A549 (cell line): Measurements from ENCODE around the gene SETD3. TPM values are rescaled to one million over a fixed set of nuclear protein-coding genes. Genes with fewer than 3 reads are reported as not detected.
A peak's percentile ranks its signal among the peaks of the same experiment; 100 is the strongest.

ENCODE experiments used
- ATAC-seq, 2 experiments: fragments of 200-7000 bp in 1 of 2; fragments of >200 bp in 1 of 2; cut with Nextera tagmentation in 1 of 2; cut with Tn5 transposase in 1 of 2; 3 replicates each; pipeline versions ENCODE4 v1.8.0 to v1.9.1; 2018 to 2020; ENCODE audit warnings: mild to moderate bottlenecking in 1 of 2, moderate library complexity in 1 of 2
- CTCF ChIA-PET: fragments of 300-600 bp; sonication (Branson Sonifier 250); formaldehyde crosslinking; extraction: SDS; loops from one replicate; lab custom pipeline; 2021; ENCODE audit warnings: antibody characterized with exemption, inconsistent platforms; lab: Yijun Ruan, JAX
- POLR2A ChIA-PET: fragments of 350-600 bp; formaldehyde crosslinking; extraction: SDS; loops from one replicate; lab custom pipeline; 2021; ENCODE audit warnings: antibody characterized with exemption, inconsistent platforms; lab: Yijun Ruan, JAX
- DNase-seq, 2 experiments: peaks; one replicate each; pipeline versions ENCODE4 v3.0.0 to v3.0.0-alpha.2; 2011 to 2016; ENCODE audit warnings: low read depth in 1 of 2, low spot score in 1 of 2
- FAIRE-seq: peaks from 2 replicates; lab custom pipeline; 2011; peaks lifted over from hg19 to GRCh38; lab: Jason Lieb, UNC
- H3K27ac ChIP-seq, 2 experiments: fragments of >200 bp; sonication (Bioruptor Twin); formaldehyde crosslinking; 3 replicates each; pipeline ENCODE4 v1.5.1; 2016 to 2017
- H3K4me1 ChIP-seq: fragments of >200 bp; sonication (Bioruptor Twin); formaldehyde crosslinking; 3 replicates; pipeline ENCODE4 v1.6.1; 2016
- H3K4me2 ChIP-seq: fragments of >200 bp; sonication (Bioruptor Twin); formaldehyde crosslinking; 3 replicates; pipeline ENCODE4 v1.6.1; 2016
- H3K4me3 ChIP-seq: fragments of >200 bp; sonication (Bioruptor Twin); formaldehyde crosslinking; 3 replicates; pipeline ENCODE4 v1.5.1; 2016
- H3K9me3 ChIP-seq: fragments of >200 bp; sonication (Bioruptor Twin); formaldehyde crosslinking; 3 replicates; pipeline ENCODE4 v1.6.1; 2016
- BCL3 ChIP-seq: fragments of >200 bp; sonication (Bioruptor Twin); formaldehyde crosslinking; IDR thresholded peaks from 3 replicates; pipeline ENCODE4 v1.6.1; 2016
- CBX2 ChIP-seq: fragments of 200-600 bp; sonication (generic); IDR thresholded peaks from 2 replicates; pipeline ENCODE4 v1.6.1; 2016; ENCODE audit warnings: low read depth, mild to moderate bottlenecking, borderline replicate concordance
- CHD2 ChIP-seq: fragments of 150-350 bp; IDR thresholded peaks from 2 replicates; pipeline ENCODE4 v1.6.1; 2014; ENCODE audit warnings: low read length; ENCODE audit not compliant: partially characterized antibody
- EP300 ChIP-seq, 2 experiments: fragments of >200 bp; sonication (Bioruptor Twin); formaldehyde crosslinking; IDR thresholded peaks; 2 replicates in 1 of 2; 3 replicates in 1 of 2; pipeline ENCODE4 v1.6.1; 2016 to 2017
- FOXS1 ChIP-seq: fragments of 250-450 bp; sonication (Bioruptor Pico); IDR thresholded peaks from 2 replicates; pipeline ENCODE4 v1.5.0; 2020; ENCODE audit warnings: mild to moderate bottlenecking, moderate library complexity
- GATA3 ChIP-seq: IDR thresholded peaks from 2 replicates; pipeline ENCODE4 v1.6.1; 2012; ENCODE audit warnings: borderline replicate concordance
- HOXA7 ChIP-seq: fragments of 250-450 bp; sonication (Bioruptor Pico); IDR thresholded peaks from 2 replicates; pipeline ENCODE4 v1.5.0; 2020; ENCODE audit warnings: mild to moderate bottlenecking, moderate library complexity
- HOXB13 ChIP-seq: fragments of 250-450 bp; sonication (Bioruptor Pico); IDR thresholded peaks from 2 replicates; pipeline ENCODE4 v1.5.0; 2020; ENCODE audit warnings: low read depth, mild to moderate bottlenecking, moderate library complexity
- JUNB ChIP-seq: fragments of >200 bp; sonication (Bioruptor Twin); formaldehyde crosslinking; IDR thresholded peaks from 2 replicates; pipeline ENCODE4 v1.6.1; 2016
- KDM1A ChIP-seq: fragments of 200-600 bp; sonication (generic); IDR thresholded peaks from 2 replicates; pipeline ENCODE4 v1.6.1; 2016; ENCODE audit warnings: low read depth, mild to moderate bottlenecking
- NPAS2 ChIP-seq: fragments of 250-450 bp; sonication (Bioruptor Pico); IDR thresholded peaks from 2 replicates; pipeline ENCODE4 v1.8.0; 2022; ENCODE audit warnings: mild to moderate bottlenecking, moderate library complexity, borderline replicate concordance
- POLR2A ChIP-seq: IDR thresholded peaks from 2 replicates; pipeline ENCODE4 v1.6.1; 2012; ENCODE audit warnings: mild to moderate bottlenecking, low read length
- RAD21 ChIP-seq, 2 experiments: fragments of >200 bp in 1 of 2; sonication (Bioruptor Twin) in 1 of 2; formaldehyde crosslinking in 1 of 2; IDR thresholded peaks in 1 of 2; conservative IDR thresholded peaks in 1 of 2; 2 replicates in 1 of 2; 3 replicates in 1 of 2; pipeline ENCODE4 v1.6.1; 2012 to 2018; ENCODE audit warnings: inconsistent platforms in 1 of 2
- RNF2 ChIP-seq: fragments of 200-600 bp; sonication (generic); IDR thresholded peaks from 2 replicates; pipeline ENCODE4 v1.6.1; 2016; ENCODE audit warnings: low read depth, mild to moderate bottlenecking, antibody characterized with exemption, moderate library complexity, borderline replicate concordance
- SMC3 ChIP-seq: fragments of >200 bp; sonication (Bioruptor Twin); formaldehyde crosslinking; IDR thresholded peaks from 3 replicates; pipeline ENCODE4 v1.6.1; 2018; ENCODE audit warnings: inconsistent platforms
- SREBF2 ChIP-seq: fragments of 450-650 bp; IDR thresholded peaks from 2 replicates; pipeline ENCODE4 v1.6.1; 2014; ENCODE audit warnings: mild to moderate bottlenecking, moderate library complexity
- ZFP36 ChIP-seq: fragments of 450-650 bp; IDR thresholded peaks from 2 replicates; pipeline ENCODE4 v1.6.1; 2014; ENCODE audit warnings: borderline replicate concordance; ENCODE audit not compliant: partially characterized antibody
- WGBS: methylation state at CpG from one replicate; pipeline ENCODE4 v1.1.6; 2017; ENCODE audit errors: missing lambda C conversion rate; 5-methylcytosine and 5-hydroxymethylcytosine counted together
- polyA plus RNA-seq, 4 experiments: library from polyadenylated mRNA; depleted of rRNA in 3 of 4; stranded (reverse); fragments of >200 nt; fragmentation: RNase III in 1 of 4; extraction: RNeasy Plus Mini Kit Qiagen cat#74134 plus additional on column Dnase treatment in 1 of 4; gene quantifications; 2 replicates in 3 of 4; 3 replicates in 1 of 4; pipeline ENCODE4 v1.2.3, GENCODE V29; 2011 to 2017
- TF ChIP-seq, protein P1 (sequence below): IDR thresholded peaks from 2 replicates; pipeline ENCODE4 v1.6.1; 2012; ENCODE audit warnings: low read depth, borderline replicate concordance
- TF ChIP-seq, protein P2 (sequence below): fragments of 200-600 bp; sonication (generic); IDR thresholded peaks from 2 replicates; pipeline ENCODE4 v1.6.1; 2016; ENCODE audit warnings: antibody characterized with exemption, mild to moderate bottlenecking, moderate library complexity

Gene SETD3
- polyA plus RNA-seq, 2 of the 4 experiments (the other 2 are of a cell fraction), result 43.1 to 59.7 TPM

DNA sequence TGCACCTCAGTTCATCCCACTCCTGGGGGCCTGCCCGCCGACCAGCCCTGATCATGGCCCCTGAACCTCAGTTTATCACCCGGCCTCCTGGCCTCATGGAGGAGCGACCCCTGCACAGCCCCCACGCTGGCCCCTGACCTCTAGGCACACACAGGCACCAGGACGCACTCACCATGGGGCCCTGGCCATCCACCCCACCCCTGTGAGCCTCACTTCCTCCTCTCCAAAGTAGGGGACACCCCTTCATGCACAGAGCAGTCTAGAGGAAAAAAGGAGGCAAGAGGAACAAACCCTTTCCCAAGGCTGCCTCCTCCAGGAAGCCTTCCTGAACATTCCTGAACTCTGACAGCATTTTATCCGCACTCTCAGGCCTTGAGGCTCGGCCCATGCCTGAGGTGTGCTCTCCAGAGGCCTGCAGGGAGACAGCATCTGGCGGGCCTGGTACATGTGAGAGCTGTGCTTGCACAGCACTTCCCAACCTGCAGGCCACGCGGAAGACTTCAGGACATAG, 40.0 kb upstream of the SETD3 start:
- no peaks in the 10 kb centered on the region for H3K9me3 ChIP-seq
- POLR2A ChIA-PET, result no interaction called here
- DNase-seq (no peak), ATAC-seq (no peak), FAIRE-seq (no peak)
- H3K27ac ChIP-seq, result peak overlapping the region in 1 of 2 experiments; percentile 90; a peak in 1 of 6 replicates
- TF ChIP-seq POLR2A (no peak), JUNB (no peak), ZFP36 (peak; percentile 97)
- H3K4me3 ChIP-seq, result no peak overlapping the region
- no peak overlapping the region for H3K4me2 ChIP-seq
- CTCF ChIA-PET, result interaction anchor here (0.8 to 8.7 kb wide), 7 partner anchors 13 to 368 kb away, joined by 3 to 105 read pairs (median 4); no protein-coding TSS in a partner anchor
- 94% methylated on average over 8 of the region's 11 CpGs for whole genome bisulfite sequencing
- H3K4me1 ChIP-seq, result peaks cover 44% of the 10 kb centered on the region

DNA sequence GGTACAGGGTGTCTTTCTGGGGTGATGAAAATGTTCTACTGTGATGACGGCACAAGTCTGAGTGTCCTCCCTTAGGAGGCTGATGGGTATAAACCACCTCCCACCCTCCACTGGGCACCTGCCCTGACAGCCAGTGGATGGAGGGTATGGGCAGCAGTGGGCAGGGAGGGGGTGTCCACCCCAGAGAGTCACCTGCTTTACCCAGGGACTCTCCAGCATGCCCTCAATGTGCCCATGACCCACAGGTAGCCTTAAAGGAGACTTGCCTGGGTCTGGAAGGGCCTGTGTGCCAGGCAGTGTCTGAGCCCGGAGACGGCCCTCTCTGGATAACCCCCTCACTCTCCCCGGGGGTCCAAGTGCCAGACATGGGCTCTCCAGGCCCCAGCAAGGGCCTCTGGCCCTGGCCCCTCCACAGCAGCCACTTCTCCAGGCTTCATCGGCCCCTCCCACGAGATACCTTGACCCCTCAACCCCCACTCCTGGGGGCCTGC, 39.3 kb upstream of the SETD3 start:
- 84% methylated on average over 6 of the region's 6 CpGs for WGBS
- TF ChIP-seq CBX2 (no peak), HOXB13 (CRISPR knock-in tag) (no peak), CHD2 (no peak), HOXA7 (no peak), BCL3 (no peak), SREBF2 (no peak), KDM1A (no peak), NPAS2 (no peak), RAD21 (conservative IDR thresholded peaks at IDR 0.05 in 1 of 2, IDR thresholded peaks at IDR 0.05 in 1 of 2) (no peak), FOXS1 (CRISPR knock-in tag) (no peak), GATA3 (no peak), ZFP36 (no peak), RNF2 (no peak), EP300 (IDR thresholded peaks at IDR 0.05) (no peak), SMC3 (no peak)
- TF ChIP-seq, protein P1, sequence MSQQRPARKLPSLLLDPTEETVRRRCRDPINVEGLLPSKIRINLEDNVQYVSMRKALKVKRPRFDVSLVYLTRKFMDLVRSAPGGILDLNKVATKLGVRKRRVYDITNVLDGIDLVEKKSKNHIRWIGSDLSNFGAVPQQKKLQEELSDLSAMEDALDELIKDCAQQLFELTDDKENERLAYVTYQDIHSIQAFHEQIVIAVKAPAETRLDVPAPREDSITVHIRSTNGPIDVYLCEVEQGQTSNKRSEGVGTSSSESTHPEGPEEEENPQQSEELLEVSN, result no peak
- TF ChIP-seq, protein P2, sequence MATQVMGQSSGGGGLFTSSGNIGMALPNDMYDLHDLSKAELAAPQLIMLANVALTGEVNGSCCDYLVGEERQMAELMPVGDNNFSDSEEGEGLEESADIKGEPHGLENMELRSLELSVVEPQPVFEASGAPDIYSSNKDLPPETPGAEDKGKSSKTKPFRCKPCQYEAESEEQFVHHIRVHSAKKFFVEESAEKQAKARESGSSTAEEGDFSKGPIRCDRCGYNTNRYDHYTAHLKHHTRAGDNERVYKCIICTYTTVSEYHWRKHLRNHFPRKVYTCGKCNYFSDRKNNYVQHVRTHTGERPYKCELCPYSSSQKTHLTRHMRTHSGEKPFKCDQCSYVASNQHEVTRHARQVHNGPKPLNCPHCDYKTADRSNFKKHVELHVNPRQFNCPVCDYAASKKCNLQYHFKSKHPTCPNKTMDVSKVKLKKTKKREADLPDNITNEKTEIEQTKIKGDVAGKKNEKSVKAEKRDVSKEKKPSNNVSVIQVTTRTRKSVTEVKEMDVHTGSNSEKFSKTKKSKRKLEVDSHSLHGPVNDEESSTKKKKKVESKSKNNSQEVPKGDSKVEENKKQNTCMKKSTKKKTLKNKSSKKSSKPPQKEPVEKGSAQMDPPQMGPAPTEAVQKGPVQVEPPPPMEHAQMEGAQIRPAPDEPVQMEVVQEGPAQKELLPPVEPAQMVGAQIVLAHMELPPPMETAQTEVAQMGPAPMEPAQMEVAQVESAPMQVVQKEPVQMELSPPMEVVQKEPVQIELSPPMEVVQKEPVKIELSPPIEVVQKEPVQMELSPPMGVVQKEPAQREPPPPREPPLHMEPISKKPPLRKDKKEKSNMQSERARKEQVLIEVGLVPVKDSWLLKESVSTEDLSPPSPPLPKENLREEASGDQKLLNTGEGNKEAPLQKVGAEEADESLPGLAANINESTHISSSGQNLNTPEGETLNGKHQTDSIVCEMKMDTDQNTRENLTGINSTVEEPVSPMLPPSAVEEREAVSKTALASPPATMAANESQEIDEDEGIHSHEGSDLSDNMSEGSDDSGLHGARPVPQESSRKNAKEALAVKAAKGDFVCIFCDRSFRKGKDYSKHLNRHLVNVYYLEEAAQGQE, result no peak
- FAIRE-seq (no peak), DNase-seq (no peak), ATAC-seq (no peak)
- CTCF ChIA-PET, result interaction anchor here (0.6 to 1.4 kb wide), 8 partner anchors 14 to 366 kb away, joined by 3 to 9 read pairs (median 4); no protein-coding TSS in a partner anchor
- Histone ChIP-seq H3K4me1 (peaks cover 38% of the 10 kb centered on the region), H3K4me3 (no peak overlapping the region), H3K27ac (no peak overlapping the region), H3K4me2 (no peak overlapping the region), H3K9me3 (no peaks in the 10 kb centered on the region)
- POLR2A ChIA-PET, result no interaction called here
